ENCODE measurements around the gene WDR41. TPM values are rescaled to one million over a fixed set of nuclear protein-coding genes. Genes with fewer than 3 reads are reported as not detected.

Gene WDR41
- total and polyA plus RNA-seq, 12 donors: 9.8 to 63.0 (median 34.4) TPM

GRCh38 chr5:77418601-77419581 is 73.2 kb downstream of the WDR41 start:
- intact Hi-C loops (cut with DNase I): no loop called here
- Histone ChIP-seq H3K9me3 (replicated peaks in 1 of 3) (no peaks in the 10 kb centered on the region), H3K27ac (no peak overlapping the region), H3K4me1 (replicated peaks in 1 of 2) (peaks cover 0 to 4% of the 10 kb centered on the region in 2 donors), H3K27me3 (no peaks in the 10 kb centered on the region), H3K36me3 (replicated peaks in 1 of 2) (no peaks in the 10 kb centered on the region), H3K4me3 (no peak overlapping the region)
- TF ChIP-seq POLR2A (IDR thresholded peaks at IDR 0.05): no peak
- TF ChIP-seq CTCF (IDR thresholded peaks at IDR 0.05): no peak
- WGBS, 4 donors: 69 to 78% (median 74%) methylated on average over 13 of the region's 13 CpGs
- DNase-seq: no peak

- intact Hi-C loops (cut with DNase I): no loop called here
- Histone ChIP-seq H3K27ac (no peak overlapping the region), H3K27me3 (no peaks in the 10 kb centered on the region), H3K4me3 (no peak overlapping the region), H3K36me3 (replicated peaks in 1 of 2) (no peaks in the 10 kb centered on the region), H3K9me3 (replicated peaks in 1 of 3) (no peaks in the 10 kb centered on the region), H3K4me1 (replicated peaks in 1 of 2) (peaks cover 0 to 4% of the 10 kb centered on the region in 2 donors)
- WGBS, 4 donors: 43 to 50% (median 44%) methylated on average over 5 of the region's 5 CpGs
- DNase-seq: peak in 2 of 7 donors; percentile 9 to 21
- TF ChIP-seq CTCF (IDR thresholded peaks at IDR 0.05) (no peak), POLR2A (IDR thresholded peaks at IDR 0.05) (no peak)
Observed at GRCh38 chr5:77418162-77418561, 74.0 kb downstream of the WDR41 start.

DNA sequence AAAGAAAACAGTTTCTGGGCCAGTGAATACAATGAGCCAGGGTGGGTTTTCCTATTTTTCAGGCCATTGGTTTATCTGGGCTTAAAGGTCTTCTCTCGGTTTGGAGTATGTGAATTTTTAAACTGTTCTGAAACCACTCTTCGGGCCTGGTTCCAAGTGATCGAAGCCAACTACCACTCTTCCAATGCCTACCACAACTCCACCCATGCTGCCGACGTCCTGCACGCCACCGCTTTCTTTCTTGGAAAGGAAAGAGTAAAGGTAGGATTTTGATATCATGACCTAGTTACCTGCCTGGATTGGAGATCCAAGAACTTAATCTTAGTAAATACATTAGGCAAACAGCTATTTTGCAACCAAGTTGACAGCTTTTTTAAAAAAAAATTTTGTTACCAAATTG is 79.1 kb downstream of the WDR41 start:
- TF ChIP-seq POLR2A (IDR thresholded peaks at IDR 0.05): no peak
- TF ChIP-seq CTCF (IDR thresholded peaks at IDR 0.05): no peak
- DNase-seq: no peak
- intact Hi-C loops (cut with DNase I): no loop called here
- H3K4me1 ChIP-seq (replicated peaks in 1 of 2): peaks cover 0 to under 1% of the 10 kb centered on the region in 2 donors
- H3K27ac ChIP-seq: no peak overlapping the region
- no peaks in the 10 kb centered on the region for H3K9me3 ChIP-seq (replicated peaks in 1 of 3)
- H3K27me3 ChIP-seq: no peaks in the 10 kb centered on the region
- no peaks in the 10 kb centered on the region for H3K36me3 ChIP-seq (replicated peaks in 1 of 2)
- H3K4me3 ChIP-seq: no peak overlapping the region
- 89 to 95% (median 94%) methylated on average over 7 of the region's 7 CpGs for WGBS, 4 donors

GRCh38 chr5:77409870-77410621 is 82.1 kb downstream of the WDR41 start:
- no peak overlapping the region for H3K4me3 ChIP-seq
- WGBS, 4 donors: 81 to 91% (median 84%) methylated on average over 8 to 10 of the region's 10 CpGs
- no peak overlapping the region for H3K27ac ChIP-seq
- no peak for TF ChIP-seq POLR2A (IDR thresholded peaks at IDR 0.05)
- TF ChIP-seq CTCF (IDR thresholded peaks at IDR 0.05): no peak
- no peaks in the 10 kb centered on the region for H3K9me3 ChIP-seq (replicated peaks in 1 of 3)
- no peaks in the 10 kb centered on the region for H3K4me1 ChIP-seq (replicated peaks in 1 of 2)
- no peaks in the 10 kb centered on the region for H3K36me3 ChIP-seq (replicated peaks in 1 of 2)
- intact Hi-C loops (cut with DNase I): no loop called here
- no peaks in the 10 kb centered on the region for H3K27me3 ChIP-seq
- no peak for DNase-seq
